PC-9 (cell line): ENCODE results near the gene BICDL2. TPM values are rescaled to one million over a fixed set of nuclear protein-coding genes. Genes with fewer than 3 reads are reported as not detected.

Source experiments
- BruUV-seq: library from RNA; stranded (reverse); fragments of 400-500 nt; replicated peaks from 2 replicates; lab custom pipeline; 2021; lab: Mats Ljungman, UMichigan
- CTCF ChIA-PET: fragments of 300-600 bp; sonication (Branson Sonifier 250); formaldehyde crosslinking; loops from one replicate; lab custom pipeline; 2022; ENCODE audit warnings: antibody characterized with exemption; lab: Charles Lee
- POLR2A ChIA-PET: fragments of 300-600 bp; sonication (Branson Sonifier 250); formaldehyde crosslinking; loops from one replicate; lab custom pipeline; 2022; ENCODE audit warnings: antibody characterized with exemption; ENCODE audit not compliant: unreplicated experiment; lab: Charles Lee
- DNase-seq, 2 experiments: peaks; one replicate each; pipeline versions ENCODE4 v3.0.0 to v3.0.0-alpha.2; 2015 to 2022; ENCODE audit warnings: mixed read lengths in 1 of 2
- H2AFZ ChIP-seq: fragments of 200-600 bp; sonication (generic); 2 replicates; pipeline ENCODE4 v1.8.1; 2017; ENCODE audit warnings: antibody characterized with exemption
- H3F3A ChIP-seq: fragments of 200-600 bp; sonication (generic); 2 replicates; pipeline ENCODE4 v1.8.1; 2017; ENCODE audit warnings: antibody characterized with exemption, mild to moderate bottlenecking, low read depth; ENCODE audit not compliant: insufficient read depth
- H3K27ac ChIP-seq: fragments of 200-600 bp; sonication (generic); 2 replicates; pipeline ENCODE4 v1.6.1; 2016; ENCODE audit warnings: mixed run types
- H3K27me3 ChIP-seq: fragments of 200-600 bp; sonication (generic); 2 replicates; pipeline ENCODE4 v1.6.1; 2016; ENCODE audit warnings: low read depth, mixed run types; ENCODE audit not compliant: insufficient read depth
- H3K36me3 ChIP-seq: fragments of 200-600 bp; sonication (generic); 2 replicates; pipeline ENCODE4 v1.6.1; 2016; ENCODE audit warnings: low read depth, mixed run types
- H3K4me1 ChIP-seq: fragments of 200-600 bp; sonication (generic); replicated peaks from 2 replicates; pipeline ENCODE4 v1.6.1; 2016; ENCODE audit warnings: mixed run types; ENCODE audit not compliant: insufficient read depth
- H3K4me2 ChIP-seq: fragments of 200-600 bp; sonication (generic); 2 replicates; pipeline ENCODE4 v1.6.1; 2017; ENCODE audit warnings: mixed run types
- H3K4me3 ChIP-seq: fragments of 200-600 bp; sonication (generic); 2 replicates; pipeline ENCODE4 v1.6.1; 2016; ENCODE audit warnings: mixed run types
- H3K79me2 ChIP-seq: fragments of 200-600 bp; sonication (generic); 2 replicates; pipeline ENCODE4 v1.6.1; 2017; ENCODE audit warnings: low read depth, mixed run types
- H3K9me2 ChIP-seq: fragments of 200-600 bp; sonication (generic); 2 replicates; pipeline ENCODE4 v1.8.1; 2017; ENCODE audit warnings: mild to moderate bottlenecking; ENCODE audit not compliant: insufficient read depth
- H3K9me3 ChIP-seq: fragments of 200-600 bp; sonication (generic); 2 replicates; pipeline ENCODE4 v1.8.1; 2016; ENCODE audit warnings: low read depth; ENCODE audit not compliant: insufficient read depth
- H4K20me1 ChIP-seq: fragments of 200-600 bp; sonication (generic); 2 replicates; pipeline ENCODE4 v1.8.1; 2017; ENCODE audit not compliant: insufficient read depth
- CTCF ChIP-seq: fragments of 200-600 bp; sonication (generic); conservative IDR thresholded peaks from 2 replicates; pipeline ENCODE4 v1.6.1; 2017; ENCODE audit warnings: mixed run types, antibody characterized with exemption, mild to moderate bottlenecking, moderate library complexity
- EZH2 ChIP-seq: fragments of 200-600 bp; sonication (generic); IDR thresholded peaks from 2 replicates; pipeline ENCODE4 v1.8.0; 2017; ENCODE audit warnings: antibody characterized with exemption, low read depth
- intact Hi-C: fragments of 100-400 bp; cut with micrococcal nuclease; formaldehyde crosslinking; loops from one replicate; pipeline ENCODE4 v1.10.0; 2022; ENCODE audit not compliant: unreplicated experiment
- total RNA-seq: library from RNA; stranded (reverse); gene quantifications from 2 replicates; pipeline ENCODE4 v1.2.3, GENCODE V29; 2021

BICDL2 gene
- total RNA-seq, 1 experiment from 2014 or later, result 57.9 TPM

GRCh38 chr16:3035289-3035971 is 1.3 kb downstream of the BICDL2 start:
- Histone ChIP-seq H3F3A (peaks cover 52% of the 10 kb centered on the region), H3K9me2 (no peaks in the 10 kb centered on the region), H3K4me2 (peak overlapping the region; percentile 87), H3K4me1 (peaks cover 56% of the 10 kb centered on the region), H3K27ac (no peak overlapping the region), H3K36me3 (0 out of 2 replicates have a peak, but pooled peaks cover 3% of the 10 kb centered on the region), H2AFZ (no peak overlapping the region; the same call in 1 of the 2 replicates), H4K20me1 (peaks cover 11% of the 10 kb centered on the region; the same call in 1 of the 2 replicates), H3K9me3 (no peaks in the 10 kb centered on the region), H3K4me3 (peak overlapping the region; percentile 92), H3K79me2 (peaks cover 17% of the 10 kb centered on the region), H3K27me3 (no peaks in the 10 kb centered on the region)
- ChIA-PET POLR2A (interaction anchor here (0.5 kb wide), 1 partner anchor 12 kb away, joined by 8 read pairs; the partner anchor contains the start of genes HCFC1R1 and THOC6), CTCF (no interaction called here)
- DNase-seq, result no peak
- intact Hi-C loops, result no loop called here
- no TSS peak for BruUV-seq
- TF ChIP-seq EZH2, result no peak
- TF ChIP-seq CTCF, result no peak

DNA sequence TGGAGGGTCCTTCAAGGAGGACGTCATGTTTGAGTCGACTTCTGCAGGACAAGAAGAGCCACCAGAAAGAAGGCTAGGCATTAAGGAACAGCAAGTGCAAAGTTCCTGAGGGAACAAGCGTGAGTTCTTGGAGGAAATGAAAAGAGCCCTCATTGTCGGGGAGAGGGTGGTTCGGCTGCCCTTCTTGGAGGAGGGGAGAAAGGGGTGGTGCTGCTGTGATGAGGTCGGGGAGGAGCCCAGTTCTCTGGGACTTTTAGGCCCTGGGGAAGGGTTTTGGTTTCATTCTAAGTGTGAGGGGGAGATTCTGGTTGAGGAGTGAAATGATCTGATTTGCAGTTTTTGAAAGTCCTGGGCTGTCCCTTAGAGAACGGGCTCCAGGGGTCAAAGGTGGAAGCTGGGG is 4.1 kb downstream of the BICDL2 start:
- CTCF ChIA-PET, result interaction anchor here (1.0 to 2.5 kb wide), 2 partner anchors 23 to 97 kb away, joined by 3 to 16 read pairs; no protein-coding TSS in a partner anchor
- POLR2A ChIA-PET, result no interaction called here

More for the DNA sequence above, 4.1 kb downstream of the BICDL2 start:
- Histone ChIP-seq H4K20me1 (peaks cover 11% of the 10 kb centered on the region; the same call in 1 of the 2 replicates), H2AFZ (no peak overlapping the region), H3K4me1 (peaks cover 38% of the 10 kb centered on the region), H3F3A (peaks cover 38% of the 10 kb centered on the region), H3K9me3 (no peaks in the 10 kb centered on the region), H3K36me3 (0 out of 2 replicates have a peak, but pooled peaks cover 3% of the 10 kb centered on the region), H3K27ac (no peak overlapping the region), H3K9me2 (no peaks in the 10 kb centered on the region), H3K4me3 (no peak overlapping the region), H3K27me3 (no peaks in the 10 kb centered on the region), H3K79me2 (peaks cover 17% of the 10 kb centered on the region), H3K4me2 (peak overlapping the region; percentile 65; the same call in 1 of the 2 replicates)
- intact Hi-C loops, result no loop called here
- no peak for DNase-seq
- TF ChIP-seq EZH2, result no peak
- TF ChIP-seq CTCF, result no peak
- no TSS peak for BruUV-seq
